Measurements from ENCODE around the gene FHAD1. TPM values are rescaled to one million over a fixed set of nuclear protein-coding genes. Genes with fewer than 3 reads are reported as not detected.

FHAD1 gene
- total RNA-seq, 3 donors from 2014 or later (not counting 1 experiment from before 2014, with no cell fraction given), result 0.72 to 1.9 (median 1.7) TPM

DNA sequence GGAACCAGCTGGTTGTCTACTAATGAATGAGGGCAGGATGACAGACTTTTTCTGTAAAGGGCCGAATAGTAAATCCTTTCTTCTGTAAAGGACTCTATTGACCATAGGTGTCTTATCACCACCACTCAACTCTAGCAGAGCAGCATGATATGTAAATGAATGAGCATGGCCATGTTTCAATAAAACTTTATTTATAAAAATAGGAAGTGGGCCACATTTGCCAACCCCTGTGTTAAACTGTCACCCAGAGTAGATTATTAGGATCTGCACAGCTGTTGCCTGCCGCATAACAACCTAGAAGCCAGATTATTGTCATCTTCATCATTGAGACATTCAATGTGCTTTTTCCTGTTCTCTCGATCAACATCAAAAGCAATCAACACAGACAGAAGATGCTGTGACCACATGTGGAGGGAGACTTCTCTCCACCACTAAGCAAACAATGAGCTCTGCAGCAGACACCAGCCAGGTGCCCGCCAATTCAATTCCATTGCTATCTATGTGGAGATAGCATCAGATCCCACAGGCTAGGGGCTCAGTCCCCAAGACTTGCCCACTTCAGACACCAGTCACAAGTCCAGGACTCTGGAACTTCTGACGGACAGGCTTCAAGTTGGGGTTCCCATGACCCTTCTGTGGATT, 155.9 kb downstream of the FHAD1 start:
- H3K4me1 Mint-ChIP-seq, result peaks cover 76 to 88% of the 10 kb centered on the region in 2 donors
- no peaks in the 10 kb centered on the region for H3K27me3 Mint-ChIP-seq (ENCODE audit: low read depth in 2 of 2)
- Histone ChIP-seq H3K27me3 (ENCODE audit: control insufficient read depth, insufficient read depth, low read length) (no peaks in the 10 kb centered on the region), H3K36me3 (ENCODE audit: control insufficient read depth, insufficient read depth, low read length) (no peaks in the 10 kb centered on the region), H3K27ac (ENCODE audit: low read length) (peak overlapping the region; percentile 12), H3K9me3 (ENCODE audit: control insufficient read depth, insufficient read depth, low read length) (peaks cover 6% of the 10 kb centered on the region), H3K4me3 (ENCODE audit: low read length) (no peak overlapping the region), H3K4me1 (ENCODE audit: control insufficient read depth, insufficient read depth, low read length) (peaks cover 72% of the 10 kb centered on the region)
- H3K36me3 Mint-ChIP-seq, result no peaks in the 10 kb centered on the region
- 79% methylated on average over 4 of the region's 5 CpGs for WGBS (ENCODE audit: insufficient coverage)
- peak overlapping the region; percentile 93 to 100 for H3K27ac Mint-ChIP-seq
- peak overlapping the region; percentile 95 for H3K4me3 Mint-ChIP-seq
- no peaks in the 10 kb centered on the region for H3K9me3 Mint-ChIP-seq
- ATAC-seq (no peak), DNase-seq (no peak)
- TF ChIP-seq CTCF (IDR thresholded peaks at IDR 0.05), result no peak
- intact Hi-C loops (cut with micrococcal nuclease), result no loop called here

GRCh38 chr1:15403962-15404580, 157.0 kb downstream of the FHAD1 start:
- Mint-ChIP-seq H3K36me3 (no peaks in the 10 kb centered on the region), H3K27me3 (ENCODE audit: low read depth in 2 of 2) (no peaks in the 10 kb centered on the region), H3K4me1 (peaks cover 81 to 92% of the 10 kb centered on the region in 2 donors), H3K4me3 (peak overlapping the region; percentile 95), H3K27ac (peak overlapping the region; percentile 93 to 100), H3K9me3 (no peaks in the 10 kb centered on the region)
- Histone ChIP-seq H3K36me3 (ENCODE audit: control insufficient read depth, insufficient read depth, low read length) (no peaks in the 10 kb centered on the region), H3K4me1 (ENCODE audit: control insufficient read depth, insufficient read depth, low read length) (peaks cover 82% of the 10 kb centered on the region), H3K27ac (ENCODE audit: low read length) (peak overlapping the region; percentile 73), H3K4me3 (ENCODE audit: low read length) (peak overlapping the region; percentile 27), H3K27me3 (ENCODE audit: control insufficient read depth, insufficient read depth, low read length) (no peaks in the 10 kb centered on the region), H3K9me3 (ENCODE audit: control insufficient read depth, insufficient read depth, low read length) (peaks cover 6% of the 10 kb centered on the region)
- intact Hi-C loops (cut with micrococcal nuclease), result loop anchor here (2.0 kb wide), 1 partner anchor 17 kb away; no protein-coding TSS in a partner anchor
- WGBS (ENCODE audit: insufficient coverage), result 67% methylated on average over 9 of the region's 9 CpGs
- DNase-seq (no peak), ATAC-seq (no peak)
- no peak for TF ChIP-seq CTCF (IDR thresholded peaks at IDR 0.05)

DNA sequence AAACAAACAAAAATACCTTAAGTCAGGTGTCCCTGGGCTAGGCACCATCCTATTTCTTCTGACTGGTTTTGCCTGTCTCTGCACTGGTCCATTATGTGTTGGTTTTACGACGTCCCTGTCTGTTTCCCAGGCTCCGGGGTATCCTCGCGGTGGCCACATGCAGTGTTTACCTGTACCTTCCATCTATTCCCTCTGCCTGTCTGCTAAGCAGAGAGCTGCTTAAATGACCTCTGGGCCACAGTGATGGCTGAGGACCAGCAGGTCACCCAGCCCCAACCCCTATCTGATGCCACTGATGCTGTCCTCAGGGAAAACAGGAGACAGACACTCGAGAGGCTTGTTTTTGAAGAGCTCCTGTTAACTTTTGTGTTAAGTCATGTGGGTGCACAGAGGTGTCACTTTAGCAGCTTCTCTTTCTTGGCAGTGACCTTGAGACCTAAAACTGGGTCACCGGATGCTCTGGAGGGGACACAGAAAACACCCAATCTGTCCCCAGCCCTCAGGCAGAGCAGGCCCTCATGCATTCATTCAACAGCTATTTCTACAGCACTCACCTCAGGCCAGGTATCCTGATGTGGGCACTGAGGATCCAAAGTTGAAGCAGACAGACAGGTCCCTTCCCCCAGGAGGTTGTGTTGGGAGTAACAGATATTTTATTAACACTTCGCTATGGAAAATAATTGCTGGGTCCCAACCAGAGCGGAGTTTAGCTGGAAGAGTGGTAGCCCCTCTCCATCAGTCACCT, 158.3 kb downstream of the FHAD1 start:
- no peaks in the 10 kb centered on the region for H3K27me3 Mint-ChIP-seq (ENCODE audit: low read depth in 2 of 2)
- peaks cover 72 to 85% of the 10 kb centered on the region in 2 donors for H3K4me1 Mint-ChIP-seq
- Histone ChIP-seq H3K4me3 (ENCODE audit: low read length) (peak overlapping the region; percentile 27), H3K27me3 (ENCODE audit: control insufficient read depth, insufficient read depth, low read length) (no peaks in the 10 kb centered on the region), H3K4me1 (ENCODE audit: control insufficient read depth, insufficient read depth, low read length) (peaks cover 77% of the 10 kb centered on the region), H3K9me3 (ENCODE audit: control insufficient read depth, insufficient read depth, low read length) (no peaks in the 10 kb centered on the region), H3K36me3 (ENCODE audit: control insufficient read depth, insufficient read depth, low read length) (no peaks in the 10 kb centered on the region), H3K27ac (ENCODE audit: low read length) (peak overlapping the region; percentile 73)
- no peaks in the 10 kb centered on the region for H3K9me3 Mint-ChIP-seq
- ATAC-seq, result peak; percentile 13 to 33 (median 15)
- intact Hi-C loops (cut with micrococcal nuclease), result loop anchor here (2.0 to 5.0 kb wide), 2 partner anchors 18 to 122 kb away; partner anchors contain the start of gene DNAJC16
- H3K27ac Mint-ChIP-seq, result peak overlapping the region; percentile 93 to 100
- no peak for TF ChIP-seq CTCF (IDR thresholded peaks at IDR 0.05)
- 71% methylated on average over 9 of the region's 9 CpGs for WGBS (ENCODE audit: insufficient coverage)
- peak overlapping the region; percentile 95 for H3K4me3 Mint-ChIP-seq
- no peaks in the 10 kb centered on the region for H3K36me3 Mint-ChIP-seq
- DNase-seq, result peak; percentile 48 to 63
